ENCODE measurements around the gene DIP2C. TPM values are rescaled to one million over a fixed set of nuclear protein-coding genes. Genes with fewer than 3 reads are reported as not detected.
"Not testable (repeated sequence)": the region's sequence is repeated elsewhere in the genome, so short reads cannot be mapped to it uniquely, and the experiment has no call there.

Gene DIP2C
- total RNA-seq, 1 donor: 1.7 TPM

DNA sequence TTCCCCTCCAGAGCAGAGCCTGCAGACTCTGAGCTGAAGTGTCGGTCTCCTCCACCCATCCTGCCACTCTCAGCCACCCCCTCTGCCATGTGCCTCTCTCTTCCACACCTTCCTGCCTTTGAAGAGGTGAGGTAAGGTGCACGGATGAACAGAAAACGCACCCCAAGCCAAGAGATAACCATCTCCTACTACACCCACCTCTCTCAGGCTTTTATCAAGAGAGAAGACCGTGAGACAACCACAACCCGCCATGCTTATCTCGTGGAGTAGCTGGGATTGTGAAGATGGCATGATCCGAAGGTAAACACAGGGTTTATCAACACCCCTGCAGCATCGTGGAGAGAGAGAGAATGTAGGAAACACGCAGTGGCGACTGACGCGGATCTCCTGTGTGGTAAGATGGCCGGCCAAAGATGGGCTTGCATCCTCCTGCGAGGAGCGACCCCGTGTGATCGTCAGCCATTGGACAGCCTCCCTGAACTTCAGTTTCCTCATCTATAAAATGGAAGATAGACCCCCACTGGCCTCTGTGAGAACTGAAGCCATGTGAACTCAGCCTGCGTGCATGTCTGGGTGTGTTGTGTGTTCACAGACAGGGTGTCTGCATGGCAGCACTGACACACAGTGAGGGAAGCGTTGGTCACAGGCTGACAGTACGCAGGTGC, 219.0 kb downstream of the DIP2C start:
- H3K4me1 ChIP-seq (ENCODE audit: insufficient read depth, low read length): peaks cover 8% of the 10 kb centered on the region
- no peaks in the 10 kb centered on the region for H3K27me3 ChIP-seq (ENCODE audit: insufficient read depth, low read length)
- no peak overlapping the region for H3K4me3 ChIP-seq (ENCODE audit: low read length)

DNA sequence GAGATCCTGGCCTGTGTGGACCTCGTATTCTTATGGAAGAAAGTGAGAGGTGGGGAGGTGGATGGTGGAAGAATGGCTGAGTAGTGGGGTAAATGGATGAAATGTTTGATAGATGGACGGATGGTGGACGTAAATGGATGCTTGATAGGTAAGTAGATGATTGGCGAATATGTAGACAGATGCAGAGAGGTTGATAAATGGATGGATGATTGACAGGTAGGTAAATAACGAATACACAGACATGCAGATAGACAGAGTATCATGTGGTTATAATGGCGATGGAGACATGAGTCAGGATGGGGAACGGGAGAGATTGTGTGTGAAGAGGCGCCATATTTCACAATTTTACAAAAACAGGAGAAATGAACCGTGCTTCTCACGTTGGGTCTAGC, 219.5 kb downstream of the DIP2C start:
- H3K9me3 ChIP-seq (ENCODE audit: low read depth, low read length): no peaks in the 10 kb centered on the region
- no peaks in the 10 kb centered on the region for H3K27me3 ChIP-seq (ENCODE audit: insufficient read depth, low read length)
- no peak overlapping the region for H3K4me3 ChIP-seq (ENCODE audit: low read length)
- peaks cover 8% of the 10 kb centered on the region for H3K4me1 ChIP-seq (ENCODE audit: insufficient read depth, low read length)

More for the DNA sequence above, 219.0 kb downstream of the DIP2C start:
- H3K9me3 ChIP-seq (ENCODE audit: low read depth, low read length): no peaks in the 10 kb centered on the region

DNA sequence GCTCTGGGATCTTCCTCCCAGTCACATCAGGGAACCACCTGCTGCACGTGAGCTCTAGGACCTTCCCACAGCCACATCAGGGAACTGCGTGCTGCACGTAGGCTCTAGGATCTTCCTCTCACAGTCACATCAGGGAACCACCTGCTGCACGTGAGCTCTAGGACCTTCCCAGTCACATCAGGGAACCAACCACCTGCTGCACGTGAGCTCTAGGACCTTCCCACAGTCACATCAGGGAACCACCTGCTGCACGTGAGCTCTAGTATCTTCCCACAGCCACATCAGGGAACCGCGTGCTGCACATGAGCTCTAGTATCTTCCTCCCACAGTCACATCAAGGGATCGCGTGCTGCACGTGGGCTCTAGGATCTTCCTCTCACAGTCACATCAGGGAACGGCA, 229.7 kb downstream of the DIP2C start:
- H3K4me1 ChIP-seq (ENCODE audit: insufficient read depth, low read length): no peaks in the 10 kb centered on the region
- H3K27me3 ChIP-seq (ENCODE audit: insufficient read depth, low read length): no peaks in the 10 kb centered on the region
- H3K4me3 ChIP-seq (ENCODE audit: low read length): no peak overlapping the region
- H3K9me3 ChIP-seq (ENCODE audit: low read depth, low read length): no peaks in the 10 kb centered on the region

DNA sequence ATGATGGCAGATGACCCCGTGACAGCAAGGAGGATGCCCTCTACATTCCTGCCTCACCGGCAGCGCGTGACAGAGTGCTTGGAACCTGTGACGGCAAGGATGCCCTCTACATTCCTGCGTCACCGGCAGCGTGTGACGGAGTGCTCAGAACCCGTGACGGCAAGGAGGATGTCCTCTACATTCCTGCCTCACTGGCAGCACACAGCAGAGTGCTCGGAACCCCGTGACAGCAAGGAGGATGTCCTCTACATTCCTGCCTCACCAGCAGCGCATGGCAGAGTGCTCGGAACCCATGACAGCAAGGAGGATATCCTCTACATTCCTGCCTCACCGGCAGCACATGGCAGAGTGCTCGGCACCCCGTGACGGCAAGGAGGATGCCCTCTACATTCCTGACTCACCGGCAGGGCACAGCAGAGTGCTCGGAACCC, 231.0 kb downstream of the DIP2C start:
- H3K4me3 ChIP-seq (ENCODE audit: low read length): no peak overlapping the region
- no peaks in the 10 kb centered on the region for H3K4me1 ChIP-seq (ENCODE audit: insufficient read depth, low read length)
- no peaks in the 10 kb centered on the region for H3K9me3 ChIP-seq (ENCODE audit: low read depth, low read length)
- H3K27me3 ChIP-seq (ENCODE audit: insufficient read depth, low read length): no peaks in the 10 kb centered on the region

DNA sequence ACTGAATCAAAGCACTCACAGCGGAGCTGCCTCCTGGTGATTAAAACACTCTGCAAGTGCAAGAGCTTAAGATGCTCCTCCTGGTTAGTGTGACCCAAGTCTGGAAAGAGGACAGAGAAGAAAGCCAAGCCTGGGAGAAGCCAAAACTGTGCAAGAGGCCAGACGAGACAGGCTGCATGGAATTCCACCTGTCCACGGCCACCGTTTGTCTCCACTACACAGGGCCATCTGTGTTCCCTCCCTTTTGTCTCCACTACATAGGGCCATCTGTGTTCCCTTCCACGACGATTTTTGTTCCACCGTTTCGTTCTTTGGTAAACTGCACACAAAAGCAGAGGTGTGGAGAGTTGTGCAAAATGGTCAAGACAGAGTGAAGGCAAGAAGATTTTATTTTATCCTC, 233.0 kb downstream of the DIP2C start:
- Histone ChIP-seq H3K9me3 (ENCODE audit: low read depth, low read length) (no peaks in the 10 kb centered on the region), H3K27me3 (ENCODE audit: insufficient read depth, low read length) (no peaks in the 10 kb centered on the region), H3K4me1 (ENCODE audit: insufficient read depth, low read length) (peaks cover 8% of the 10 kb centered on the region), H3K4me3 (ENCODE audit: low read length) (no peak overlapping the region)

DNA sequence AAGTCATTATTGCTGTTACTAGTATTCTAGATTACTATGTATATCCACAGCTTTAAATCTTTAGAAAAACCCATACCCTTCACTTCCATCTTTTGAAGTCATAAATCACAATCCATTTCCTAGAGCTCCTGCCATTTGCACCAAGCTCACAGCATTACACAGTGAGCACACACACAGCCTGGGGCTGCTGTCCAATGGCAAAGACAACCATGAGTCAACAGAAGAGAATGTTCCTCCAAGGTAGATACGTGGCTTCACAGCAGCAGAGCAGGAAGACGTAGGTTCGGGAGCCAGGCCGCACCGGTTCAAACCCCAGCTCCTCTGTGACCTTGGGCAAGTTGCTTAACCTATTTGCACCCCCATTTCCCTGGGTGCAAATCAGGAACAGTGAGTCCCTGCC, 234.6 kb downstream of the DIP2C start:
- no peaks in the 10 kb centered on the region for H3K9me3 ChIP-seq (ENCODE audit: low read depth, low read length)
- no peaks in the 10 kb centered on the region for H3K27me3 ChIP-seq (ENCODE audit: insufficient read depth, low read length)
- peaks cover 12% of the 10 kb centered on the region for H3K4me1 ChIP-seq (ENCODE audit: insufficient read depth, low read length)
- H3K4me3 ChIP-seq (ENCODE audit: low read length): no peak overlapping the region

DNA sequence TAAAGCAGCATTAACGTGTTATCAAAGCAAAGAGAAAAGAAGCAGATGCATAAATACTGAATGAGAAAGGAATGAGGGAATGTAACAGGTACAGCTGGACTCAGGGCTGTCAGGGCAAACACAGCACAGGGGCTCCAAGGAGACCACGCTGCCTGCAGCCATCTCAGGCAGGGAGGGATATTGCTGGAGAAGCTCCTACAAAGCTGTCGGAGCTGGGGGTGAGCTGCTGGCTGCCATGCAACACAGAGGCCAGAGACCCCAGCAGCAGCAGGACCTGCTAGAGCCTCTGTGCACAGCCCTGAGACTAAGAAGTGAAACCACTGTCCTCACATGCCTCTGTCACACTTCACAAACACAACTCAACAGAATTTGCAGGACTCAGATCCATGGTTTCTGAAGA, 235.8 kb downstream of the DIP2C start:
- Histone ChIP-seq H3K4me3 (ENCODE audit: low read length) (no peak overlapping the region), H3K4me1 (ENCODE audit: insufficient read depth, low read length) (peaks cover 12% of the 10 kb centered on the region), H3K9me3 (ENCODE audit: low read depth, low read length) (no peaks in the 10 kb centered on the region)

DNA sequence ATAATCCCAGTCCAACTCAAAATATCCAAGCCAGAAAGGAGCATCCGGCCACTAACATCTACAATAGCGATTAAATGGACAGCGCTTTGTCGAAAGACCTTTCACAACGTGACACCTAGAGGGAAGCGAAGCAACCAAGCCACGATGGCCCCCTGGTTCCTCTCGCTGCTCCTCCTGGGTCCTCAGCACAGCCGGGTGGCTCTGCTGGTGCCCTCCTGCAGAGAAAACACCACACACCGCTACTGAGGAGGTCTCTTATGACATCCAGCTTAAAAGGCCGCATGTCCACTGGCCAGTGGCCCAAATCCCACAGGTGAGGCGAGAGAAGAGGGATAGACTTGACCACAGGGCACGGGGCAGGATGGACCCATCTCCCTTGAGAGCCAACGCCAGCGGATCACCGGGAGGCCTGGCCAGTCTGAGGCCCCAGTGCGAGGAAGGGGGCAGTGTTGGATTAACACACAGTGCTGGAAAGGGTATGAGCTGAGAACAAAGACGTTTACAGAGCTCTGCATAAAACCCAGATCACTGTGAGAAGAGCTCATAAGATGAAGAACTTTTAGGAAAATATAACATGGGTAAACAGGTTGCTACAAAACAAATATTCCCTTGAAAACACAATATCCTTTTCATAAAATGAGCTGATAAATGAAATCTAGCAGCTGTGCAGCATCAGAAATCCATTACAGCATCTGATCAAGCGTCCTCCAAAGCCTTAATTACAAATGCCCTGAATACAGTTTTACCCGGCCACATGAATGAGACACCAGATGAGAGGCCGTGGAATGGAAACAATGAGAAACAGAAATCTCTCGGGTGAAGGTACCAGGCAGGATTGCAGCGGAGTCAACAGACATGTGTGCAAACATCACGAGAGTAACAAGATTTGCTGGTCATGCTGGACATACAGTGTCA, 236.7 kb downstream of the DIP2C start:
- Histone ChIP-seq H3K4me3 (ENCODE audit: low read length) (no peak overlapping the region), H3K27me3 (ENCODE audit: insufficient read depth, low read length) (no peaks in the 10 kb centered on the region), H3K4me1 (ENCODE audit: insufficient read depth, low read length) (peaks cover 12% of the 10 kb centered on the region), H3K9me3 (ENCODE audit: low read depth, low read length) (no peaks in the 10 kb centered on the region)

More for the DNA sequence above, 235.8 kb downstream of the DIP2C start:
- H3K27me3 ChIP-seq (ENCODE audit: insufficient read depth, low read length): no peaks in the 10 kb centered on the region

DNA sequence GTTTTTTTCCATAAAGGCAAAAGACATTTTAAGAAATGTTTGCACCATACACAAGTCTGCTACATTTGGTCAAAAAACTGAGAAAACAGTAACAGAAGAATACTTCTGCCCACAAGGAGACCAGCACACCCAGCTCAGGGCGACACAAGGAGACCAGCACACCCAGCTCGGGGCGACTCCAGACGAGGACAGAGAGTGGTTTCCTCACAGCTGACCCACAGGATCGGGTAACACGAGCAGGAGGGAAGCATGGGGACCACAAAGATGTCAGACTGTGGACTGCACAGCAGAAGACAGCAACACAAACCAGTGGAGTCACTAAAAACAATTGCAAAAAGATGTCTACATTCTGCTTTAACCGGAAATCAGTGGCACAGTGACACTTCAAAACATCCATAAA, 237.6 kb downstream of the DIP2C start:
- Histone ChIP-seq H3K9me3 (ENCODE audit: low read depth, low read length) (no peaks in the 10 kb centered on the region), H3K27me3 (ENCODE audit: insufficient read depth, low read length) (no peaks in the 10 kb centered on the region), H3K4me3 (ENCODE audit: low read length) (no peak overlapping the region), H3K4me1 (ENCODE audit: insufficient read depth, low read length) (peaks cover 12% of the 10 kb centered on the region)

DNA sequence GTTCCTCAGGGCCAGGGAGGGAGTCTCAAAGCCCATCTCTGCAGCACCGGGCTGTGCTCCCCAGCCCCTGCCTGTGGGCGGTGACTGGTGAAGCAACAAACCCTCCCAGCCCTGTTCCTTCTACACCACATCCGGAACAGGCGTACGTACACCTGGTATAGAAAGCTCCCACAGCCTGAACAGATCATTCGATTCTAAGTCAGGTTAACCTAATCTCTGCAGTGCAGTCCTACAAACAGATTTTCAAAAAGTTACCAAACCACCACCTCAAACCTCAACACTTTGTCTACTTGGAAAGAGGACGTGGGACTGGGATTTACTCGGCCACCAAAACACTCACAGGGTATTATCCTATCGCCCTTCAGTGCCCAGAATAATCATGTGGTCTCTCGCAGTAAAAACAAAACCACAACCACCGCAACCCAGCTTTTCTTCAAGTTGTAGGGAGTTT, 238.4 kb downstream of the DIP2C start:
- no peak overlapping the region for H3K4me3 ChIP-seq (ENCODE audit: low read length)

DNA sequence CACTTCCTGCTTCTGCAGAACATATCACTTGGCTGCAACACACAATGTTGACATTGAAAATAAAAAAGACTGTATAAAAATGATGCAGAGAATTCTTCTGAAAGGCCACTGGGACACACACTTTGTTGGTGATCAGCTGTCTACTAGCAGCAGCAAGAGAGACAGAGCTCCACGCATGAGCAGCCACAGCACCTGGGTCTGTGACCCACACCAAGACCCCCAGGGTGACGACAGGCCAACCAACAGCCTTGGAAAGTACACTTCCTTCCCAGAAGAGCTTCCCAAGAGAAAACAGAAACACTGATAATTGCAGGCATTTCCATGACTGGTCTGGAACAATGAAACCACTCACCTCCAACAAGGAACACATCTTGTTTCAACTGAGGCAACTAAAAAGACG, 239.0 kb downstream of the DIP2C start:
- no peaks in the 10 kb centered on the region for H3K9me3 ChIP-seq (ENCODE audit: low read depth, low read length)
- H3K4me3 ChIP-seq (ENCODE audit: low read length): no peak overlapping the region
- H3K4me1 ChIP-seq (ENCODE audit: insufficient read depth, low read length): peaks cover 12% of the 10 kb centered on the region
- H3K27me3 ChIP-seq (ENCODE audit: insufficient read depth, low read length): no peaks in the 10 kb centered on the region

More for the DNA sequence above, 238.4 kb downstream of the DIP2C start:
- Histone ChIP-seq H3K9me3 (ENCODE audit: low read depth, low read length) (no peaks in the 10 kb centered on the region), H3K4me1 (ENCODE audit: insufficient read depth, low read length) (peaks cover 12% of the 10 kb centered on the region), H3K27me3 (ENCODE audit: insufficient read depth, low read length) (no peaks in the 10 kb centered on the region)

DNA sequence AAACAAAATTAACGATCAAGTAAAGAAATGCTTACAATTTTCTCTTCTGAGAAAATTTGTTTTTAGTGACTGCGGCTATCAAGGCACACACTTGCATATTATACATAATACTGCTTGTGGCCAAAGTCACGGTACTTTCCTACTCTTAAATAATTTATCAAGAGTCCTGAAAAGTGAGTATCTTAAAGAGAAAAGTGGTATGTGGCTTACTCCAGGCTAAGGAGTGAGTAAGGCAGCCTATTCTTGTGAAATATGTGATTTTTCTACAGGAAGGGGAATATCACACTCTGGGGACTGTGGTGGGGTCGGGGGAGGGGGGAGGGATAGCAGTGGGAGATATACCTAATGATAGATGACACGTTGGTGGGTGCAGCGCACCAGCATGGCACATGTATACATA, 240.1 kb downstream of the DIP2C start:
- peaks cover 12% of the 10 kb centered on the region for H3K4me1 ChIP-seq (ENCODE audit: insufficient read depth, low read length)
- H3K9me3 ChIP-seq (ENCODE audit: low read depth, low read length); H3K27me3 ChIP-seq (ENCODE audit: insufficient read depth, low read length); H3K4me3 ChIP-seq (ENCODE audit: low read length): not testable (repeated sequence)

DNA sequence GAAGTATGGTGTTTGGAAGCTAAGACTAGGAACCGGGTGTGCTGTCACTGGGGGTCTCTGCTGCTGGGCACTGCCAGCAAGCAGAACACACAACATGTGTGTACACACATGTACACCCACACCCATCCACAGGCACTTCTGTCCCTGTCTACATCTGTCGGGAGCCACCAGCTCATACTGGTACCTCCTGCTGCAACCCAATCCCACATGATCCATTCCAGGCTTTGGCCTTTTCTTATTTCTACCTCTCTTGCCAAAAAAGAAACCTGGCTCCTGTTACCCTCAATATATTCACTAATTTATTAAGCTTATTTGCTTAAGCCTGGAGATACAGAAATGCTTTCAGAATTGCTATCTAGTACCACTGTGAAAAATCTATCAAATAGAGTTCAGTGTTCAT, 246.0 kb downstream of the DIP2C start:
- Histone ChIP-seq H3K4me1 (ENCODE audit: insufficient read depth, low read length) (no peaks in the 10 kb centered on the region), H3K27me3 (ENCODE audit: insufficient read depth, low read length) (no peaks in the 10 kb centered on the region), H3K4me3 (ENCODE audit: low read length) (no peak overlapping the region), H3K9me3 (ENCODE audit: low read depth, low read length) (no peaks in the 10 kb centered on the region)

DNA sequence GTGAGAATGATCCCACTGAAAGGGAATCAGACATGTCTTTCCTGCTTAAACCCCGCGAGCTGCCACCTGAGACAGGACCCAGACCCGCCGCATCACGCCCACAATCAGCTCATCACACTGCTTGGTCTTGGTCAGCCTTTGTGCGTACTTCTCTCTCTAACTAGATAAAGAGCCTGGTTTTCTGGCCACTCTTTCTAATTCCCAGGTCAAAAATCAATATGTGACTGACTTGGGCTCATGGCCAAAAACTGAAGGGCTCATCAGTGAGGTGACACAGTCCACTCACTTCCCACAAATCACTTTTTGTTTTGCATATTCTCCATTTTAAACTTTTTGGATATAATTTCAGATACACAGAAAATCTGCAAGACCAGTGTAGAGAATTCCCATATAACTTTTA, 247.3 kb downstream of the DIP2C start:
- Histone ChIP-seq H3K4me1 (ENCODE audit: insufficient read depth, low read length) (no peaks in the 10 kb centered on the region), H3K27me3 (ENCODE audit: insufficient read depth, low read length) (no peaks in the 10 kb centered on the region), H3K9me3 (ENCODE audit: low read depth, low read length) (no peaks in the 10 kb centered on the region), H3K4me3 (ENCODE audit: low read length) (no peak overlapping the region)

DNA sequence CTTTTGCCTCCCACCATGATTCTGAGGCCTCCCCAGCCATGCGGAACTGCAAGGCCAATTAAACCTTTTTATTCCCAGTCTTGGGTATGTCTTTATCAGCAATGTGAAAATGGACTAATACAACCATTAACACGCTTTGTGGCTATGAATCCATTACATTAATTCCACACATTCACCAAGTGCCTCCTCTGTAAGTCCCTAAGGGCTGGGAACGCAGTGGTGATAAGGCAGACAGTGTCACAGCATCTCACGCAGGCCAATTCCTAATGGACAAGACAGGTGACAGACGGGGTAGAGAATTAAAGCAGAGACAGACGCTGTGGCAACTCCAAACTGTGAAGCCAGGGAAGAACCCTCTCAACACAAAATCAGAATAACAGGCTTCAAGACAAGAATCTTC, 247.8 kb downstream of the DIP2C start:
- Histone ChIP-seq H3K27me3 (ENCODE audit: insufficient read depth, low read length) (no peaks in the 10 kb centered on the region), H3K4me1 (ENCODE audit: insufficient read depth, low read length) (no peaks in the 10 kb centered on the region), H3K4me3 (ENCODE audit: low read length) (no peak overlapping the region), H3K9me3 (ENCODE audit: low read depth, low read length) (no peaks in the 10 kb centered on the region)
